ENCODE results near the gene ALG12. TPM values are rescaled to one million over a fixed set of nuclear protein-coding genes. Genes with fewer than 3 reads are reported as not detected.

The ALG12 gene
- total and polyA plus RNA-seq, 2 of the 13 experiments (the other 11 are each of a cell fraction or from before 2014, with no cell fraction given) = 7.8 to 15.8 TPM

DNA sequence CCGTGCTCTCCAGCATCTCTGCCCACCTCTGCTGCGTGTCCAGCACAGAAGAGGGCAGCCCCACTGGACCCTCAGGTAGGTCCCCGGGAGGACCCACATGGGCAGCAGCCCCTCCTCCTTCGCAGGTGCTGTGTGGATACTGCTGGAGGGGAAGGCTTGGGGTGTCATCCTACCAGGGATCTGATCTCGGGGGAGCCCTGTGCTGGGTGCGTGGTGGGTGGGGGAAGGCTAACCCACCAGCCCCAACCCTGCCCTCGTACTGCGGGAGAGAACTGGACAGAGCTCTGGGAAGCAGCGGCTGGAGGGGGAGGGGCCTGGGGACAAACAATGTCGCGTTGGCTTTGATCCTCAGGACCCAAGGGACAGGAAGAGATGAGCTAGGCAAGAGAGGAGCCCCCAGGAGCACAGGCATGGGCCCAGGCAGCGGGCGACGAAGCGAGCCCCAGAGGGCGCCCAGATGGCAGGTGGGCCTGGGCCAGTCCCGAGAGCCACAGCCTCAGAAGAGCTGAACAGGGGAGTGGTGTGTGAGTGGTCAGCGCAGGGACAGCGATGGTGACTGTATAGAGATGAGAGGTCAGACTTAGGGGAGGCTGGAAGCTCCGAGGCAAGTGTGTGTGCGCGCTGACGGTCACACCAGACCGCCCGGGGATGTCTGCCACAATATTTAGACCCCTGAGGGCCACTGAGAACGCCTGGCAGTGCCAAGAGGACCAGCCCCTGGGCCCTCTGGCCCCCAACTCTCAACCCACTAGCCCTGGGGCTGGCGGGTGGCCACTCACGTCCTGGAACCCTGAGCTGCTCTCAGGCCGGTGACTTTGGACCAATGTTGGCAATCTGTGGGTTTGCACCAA lies 40.9 kb upstream of the ALG12 start (continued):
- TF ChIP-seq, protein P1, sequence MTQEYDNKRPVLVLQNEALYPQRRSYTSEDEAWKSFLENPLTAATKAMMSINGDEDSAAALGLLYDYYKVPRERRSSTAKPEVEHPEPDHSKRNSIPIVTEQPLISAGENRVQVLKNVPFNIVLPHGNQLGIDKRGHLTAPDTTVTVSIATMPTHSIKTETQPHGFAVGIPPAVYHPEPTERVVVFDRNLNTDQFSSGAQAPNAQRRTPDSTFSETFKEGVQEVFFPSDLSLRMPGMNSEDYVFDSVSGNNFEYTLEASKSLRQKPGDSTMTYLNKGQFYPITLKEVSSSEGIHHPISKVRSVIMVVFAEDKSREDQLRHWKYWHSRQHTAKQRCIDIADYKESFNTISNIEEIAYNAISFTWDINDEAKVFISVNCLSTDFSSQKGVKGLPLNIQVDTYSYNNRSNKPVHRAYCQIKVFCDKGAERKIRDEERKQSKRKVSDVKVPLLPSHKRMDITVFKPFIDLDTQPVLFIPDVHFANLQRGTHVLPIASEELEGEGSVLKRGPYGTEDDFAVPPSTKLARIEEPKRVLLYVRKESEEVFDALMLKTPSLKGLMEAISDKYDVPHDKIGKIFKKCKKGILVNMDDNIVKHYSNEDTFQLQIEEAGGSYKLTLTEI (CRISPR knock-in tag; conservative IDR thresholded peaks at IDR 0.05) = no peak
- TF ChIP-seq ZBTB10 (CRISPR knock-in tag; IDR thresholded peaks at IDR 0.05; ENCODE audit: borderline replicate concordance) (no peak), CEBPG (CRISPR knock-in tag; IDR thresholded peaks at IDR 0.05) (no peak; the same call in 1 of the 2 replicates), CCAR2 (optimal IDR thresholded peaks at IDR 0.05; ENCODE audit: low read depth, low read length) (no peak), ZNF274 (CRISPR knock-in tag; IDR thresholded peaks at IDR 0.05) (no peak), GPBP1L1 (CRISPR knock-in tag; IDR thresholded peaks at IDR 0.05) (no peak), ZBTB46 (CRISPR knock-in tag; IDR thresholded peaks at IDR 0.05; ENCODE audit: borderline replicate concordance) (no peak), FLYWCH1 (CRISPR knock-in tag; IDR thresholded peaks at IDR 0.05) (no peak), DR1 (CRISPR knock-in tag; IDR thresholded peaks at IDR 0.05) (no peak), ZNF788 (CRISPR knock-in tag; IDR thresholded peaks at IDR 0.05; ENCODE audit: borderline replicate concordance) (peak; percentile 29; the same call in 1 of the 2 replicates), TEAD3 (CRISPR knock-in tag; optimal IDR thresholded peaks at IDR 0.05; ENCODE audit: borderline replicate concordance) (peak; percentile 70), TRIM24 (CRISPR knock-in tag; IDR thresholded peaks at IDR 0.05) (no peak), HNRNPUL1 (IDR thresholded peaks at IDR 0.05; ENCODE audit: low read depth, low read length) (no peak), ZNF296 (CRISPR knock-in tag; conservative IDR thresholded peaks at IDR 0.05) (peak; percentile 92), ZZZ3 (CRISPR knock-in tag; IDR thresholded peaks at IDR 0.05; ENCODE audit: borderline replicate concordance) (no peak), SP140L (CRISPR knock-in tag; IDR thresholded peaks at IDR 0.05; ENCODE audit: borderline replicate concordance) (no peak)
- TF ChIP-seq, protein P2, sequence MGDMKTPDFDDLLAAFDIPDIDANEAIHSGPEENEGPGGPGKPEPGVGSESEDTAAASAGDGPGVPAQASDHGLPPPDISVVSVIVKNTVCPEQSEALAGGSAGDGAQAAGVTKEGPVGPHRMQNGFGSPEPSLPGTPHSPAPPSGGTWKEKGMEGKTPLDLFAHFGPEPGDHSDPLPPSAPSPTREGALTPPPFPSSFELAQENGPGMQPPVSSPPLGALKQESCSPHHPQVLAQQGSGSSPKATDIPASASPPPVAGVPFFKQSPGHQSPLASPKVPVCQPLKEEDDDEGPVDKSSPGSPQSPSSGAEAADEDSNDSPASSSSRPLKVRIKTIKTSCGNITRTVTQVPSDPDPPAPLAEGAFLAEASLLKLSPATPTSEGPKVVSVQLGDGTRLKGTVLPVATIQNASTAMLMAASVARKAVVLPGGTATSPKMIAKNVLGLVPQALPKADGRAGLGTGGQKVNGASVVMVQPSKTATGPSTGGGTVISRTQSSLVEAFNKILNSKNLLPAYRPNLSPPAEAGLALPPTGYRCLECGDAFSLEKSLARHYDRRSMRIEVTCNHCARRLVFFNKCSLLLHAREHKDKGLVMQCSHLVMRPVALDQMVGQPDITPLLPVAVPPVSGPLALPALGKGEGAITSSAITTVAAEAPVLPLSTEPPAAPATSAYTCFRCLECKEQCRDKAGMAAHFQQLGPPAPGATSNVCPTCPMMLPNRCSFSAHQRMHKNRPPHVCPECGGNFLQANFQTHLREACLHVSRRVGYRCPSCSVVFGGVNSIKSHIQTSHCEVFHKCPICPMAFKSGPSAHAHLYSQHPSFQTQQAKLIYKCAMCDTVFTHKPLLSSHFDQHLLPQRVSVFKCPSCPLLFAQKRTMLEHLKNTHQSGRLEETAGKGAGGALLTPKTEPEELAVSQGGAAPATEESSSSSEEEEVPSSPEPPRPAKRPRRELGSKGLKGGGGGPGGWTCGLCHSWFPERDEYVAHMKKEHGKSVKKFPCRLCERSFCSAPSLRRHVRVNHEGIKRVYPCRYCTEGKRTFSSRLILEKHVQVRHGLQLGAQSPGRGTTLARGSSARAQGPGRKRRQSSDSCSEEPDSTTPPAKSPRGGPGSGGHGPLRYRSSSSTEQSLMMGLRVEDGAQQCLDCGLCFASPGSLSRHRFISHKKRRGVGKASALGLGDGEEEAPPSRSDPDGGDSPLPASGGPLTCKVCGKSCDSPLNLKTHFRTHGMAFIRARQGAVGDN (CRISPR knock-in tag; IDR thresholded peaks at IDR 0.05) = peak; percentile 77
